NB4 (cell line): ENCODE data around the gene GET3.

Source experiments
- CTCF ChIP-seq: IDR thresholded peaks from one replicate; pipeline ENCODE4 v1.5.1; 2012; ENCODE audit warnings: low read depth, low read length
- MAX ChIP-seq: IDR thresholded peaks from 2 replicates; pipeline ENCODE4 v1.6.1; 2011; ENCODE audit warnings: low read depth, low read length

DNA sequence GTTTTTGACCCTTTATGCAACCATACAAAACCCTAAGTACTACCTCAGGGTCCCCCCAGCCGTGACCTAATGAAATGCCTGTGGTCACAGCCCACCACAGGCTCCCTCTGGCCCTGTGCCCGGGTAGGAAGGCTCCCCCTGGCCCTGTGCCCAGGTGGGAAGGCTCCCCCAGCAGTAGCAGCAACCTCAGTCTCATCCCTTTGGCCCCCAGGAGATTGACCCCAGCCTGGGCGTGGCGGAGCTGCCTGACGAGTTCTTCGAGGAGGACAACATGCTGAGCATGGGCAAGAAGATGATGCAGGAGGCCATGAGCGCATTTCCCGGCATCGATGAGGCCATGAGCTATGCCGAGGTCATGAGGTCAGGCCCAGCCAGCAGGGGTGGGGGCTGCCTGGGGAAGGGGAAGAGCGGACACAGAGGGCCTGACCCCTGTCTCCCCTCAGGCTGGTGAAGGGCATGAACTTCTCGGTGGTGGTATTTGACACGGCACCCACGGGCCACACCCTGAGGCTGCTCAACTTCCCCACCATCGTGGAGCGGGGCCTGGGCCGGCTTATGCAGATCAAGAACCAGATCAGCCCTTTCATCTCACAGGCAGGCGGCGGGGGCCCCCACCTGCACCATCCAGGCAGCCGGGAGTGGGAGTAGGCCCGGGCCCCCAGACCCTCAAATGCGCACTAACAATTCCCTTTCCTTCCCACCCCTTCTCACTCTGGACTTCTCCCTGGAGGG is 8.0 kb downstream of the GET3 start:
- no peak for TF ChIP-seq MAX
- TF ChIP-seq CTCF = no peak
